H1 (cell line): Measurements from ENCODE around the gene VWA1. TPM values are rescaled to one million over a fixed set of nuclear protein-coding genes. Genes with fewer than 3 reads are reported as not detected.

ENCODE experiments used
- ATF3 ChIP-seq: IDR thresholded peaks from 2 replicates; pipeline ENCODE4 v1.6.1; 2011; ENCODE audit warnings: low read depth, mild to moderate bottlenecking, low read length; ENCODE audit not compliant: insufficient read depth
- JUN ChIP-seq: IDR thresholded peaks from 2 replicates; pipeline ENCODE4 v1.6.1; 2011; ENCODE audit warnings: low read depth, mild to moderate bottlenecking, improper control_type of control experiment, low read length
- JUND ChIP-seq: IDR thresholded peaks from 2 replicates; pipeline ENCODE4 v1.6.1; 2011; ENCODE audit warnings: mild to moderate bottlenecking, improper control_type of control experiment, low read length
- KDM1A ChIP-seq: fragments of 200-600, 300-600 bp; sonication (generic); IDR thresholded peaks from 2 replicates; pipeline ENCODE4 v1.7.1; 2016; ENCODE audit warnings: mild to moderate bottlenecking, low read length, borderline replicate concordance
- POU5F1 ChIP-seq: IDR thresholded peaks from 2 replicates; pipeline ENCODE4 v1.6.1; 2011; ENCODE audit warnings: low read depth, mild to moderate bottlenecking, low read length, moderate library complexity
- SIN3A ChIP-seq, 2 experiments: IDR thresholded peaks in 1 of 2; conservative IDR thresholded peaks in 1 of 2; 2 replicates each; pipeline ENCODE4 v1.6.1; 2011 to 2012; ENCODE audit warnings: low read length in 2 of 2, improper control_type of control experiment in 1 of 2, low read depth in 1 of 2, mild to moderate bottlenecking in 1 of 2
- SUZ12 ChIP-seq: fragments of 200-600 bp; sonication (generic); IDR thresholded peaks from 2 replicates; pipeline ENCODE4 v1.6.1; 2012; ENCODE audit warnings: mild to moderate bottlenecking, inconsistent platforms, low read length, moderate library complexity, mixed read lengths
- polyA plus RNA-seq, 7 experiments: library from polyadenylated mRNA; depleted of rRNA in 3 of 7; stranded (reverse) in 5 of 7; unstranded in 2 of 7; fragments of >200 nt in 5 of 7; fragments of 200-250 nt in 2 of 7; gene quantifications; 1 replicate in 5 of 7; 2 replicates in 1 of 7; 4 replicates in 1 of 7; pipeline versions ENCODE4 v1.2.1 to v1.2.3, GENCODE V29; 2011 to 2013; ENCODE audit warnings: missing spikeins in 2 of 7, mixed read lengths in 2 of 7
- total RNA-seq: library from RNA; stranded (reverse); fragmentation: NEBNext Ultra II Directional; extraction: Animal tissue kit (Norgen Biotek cat#: 25700); gene quantifications from 2 replicates; pipeline ENCODE4 v1.2.1, GENCODE V29; 2021

Gene VWA1
- total and polyA plus RNA-seq, 2 of the 8 experiments (the other 6 are each of a cell fraction or from before 2014, with no cell fraction given) = 16.0 to 36.6 TPM

- TF ChIP-seq JUND (no peak), KDM1A (no peak), SUZ12 (no peak), ATF3 (no peak), JUN (no peak), SIN3A (conservative IDR thresholded peaks at IDR 0.05 in 1 of 2, IDR thresholded peaks at IDR 0.05 in 1 of 2; ENCODE audit: low read depth in 1 of 2, low read length in 2 of 2) (no peak), POU5F1 (no peak)
- TF ChIP-seq, all 59 proteins: peak for 0
Observed at GRCh38 chr1:1430992-1431844, 4.3 kb upstream of the VWA1 start (continued).
